Thyroid gland (tissue), 4 donors: ENCODE results near the gene MYT1. TPM values are rescaled to one million over a fixed set of nuclear protein-coding genes. Genes with fewer than 3 reads are reported as not detected.

Experiments
- DNase-seq, 2 donors: peaks; one replicate each; pipeline ENCODE4 v3.0.0-alpha.2; 2019
- H3K27ac ChIP-seq, 3 donors: fragments of 200-600 bp; sonication (generic); 1 replicate in 2 of 3; 2 replicates in 1 of 3; pipeline ENCODE4 v1.5.1; 2016 to 2019; ENCODE audit warnings: mild to moderate bottlenecking in 1 of 3, moderate library complexity in 1 of 3
- H3K27me3 ChIP-seq: fragments of 200-600 bp; sonication (generic); one replicate; pipeline ENCODE4 v1.5.1; 2019
- H3K36me3 ChIP-seq, 2 donors: fragments of 200-600 bp; sonication (generic); one replicate each; pipeline ENCODE4 v1.5.1; 2016 to 2019
- H3K4me1 ChIP-seq, 2 donors: fragments of 200-600 bp; sonication (generic); one replicate each; pipeline ENCODE4 v1.5.1; 2017 to 2019
- H3K4me3 ChIP-seq, 3 donors: fragments of 200-600 bp; sonication (generic); replicated peaks in 1 of 3; 1 replicate in 2 of 3; 2 replicates in 1 of 3; pipeline ENCODE4 v1.5.1; 2016; ENCODE audit warnings: mild to moderate bottlenecking in 1 of 3
- H3K9me3 ChIP-seq: fragments of 200-600 bp; sonication (generic); one replicate; pipeline ENCODE4 v1.5.1; 2017
- CTCF ChIP-seq, 6 experiments: fragments of 200-600 bp in 3 of 6; fragments of 450-650 bp in 3 of 6; sonication (generic) in 3 of 6; IDR thresholded peaks; one replicate each; pipeline ENCODE4 v1.5.1; 2016 to 2019; ENCODE audit warnings: antibody characterized with exemption in 6 of 6, mild to moderate bottlenecking in 2 of 6, inconsistent platforms in 1 of 6, moderate library complexity in 1 of 6
- POLR2A ChIP-seq, 2 donors: fragments of 450-650 bp; IDR thresholded peaks; one replicate each; pipeline ENCODE4 v1.6.1; 2017; ENCODE audit warnings: antibody characterized with exemption in 2 of 2, mild to moderate bottlenecking in 2 of 2, moderate library complexity in 1 of 2
- WGBS, 2 donors: methylation state at CpG; one replicate each; pipeline ENCODE4 v1.1.5; 2017; 5-methylcytosine and 5-hydroxymethylcytosine counted together
- intact Hi-C: fragments of 100-400 bp; cut with DNase I; formaldehyde crosslinking; loops from one replicate; pipeline ENCODE4 v1.15.1; 2023
- total RNA-seq, 4 donors: library from RNA; depleted of rRNA; stranded (reverse); fragments of >200 nt; gene quantifications; one replicate each; pipeline ENCODE4 v1.2.3, GENCODE V29; 2016

MYT1 gene
- total RNA-seq, 4 donors from 2014 or later = 0.42 to 1.8 (median 1.1) TPM

- Histone ChIP-seq H3K4me3 (no peak overlapping the region), H3K4me1 (no peaks in the 10 kb centered on the region), H3K36me3 (no peaks in the 10 kb centered on the region), H3K27ac (no peak overlapping the region), H3K27me3 (no peaks in the 10 kb centered on the region), H3K9me3 (no peaks in the 10 kb centered on the region)
- TF ChIP-seq CTCF (IDR thresholded peaks at IDR 0.05) (no peak), POLR2A (IDR thresholded peaks at IDR 0.05) (no peak)
- intact Hi-C loops = no loop called here
- DNase-seq = no peak
- WGBS, 2 donors = 87 to 89% methylated on average over 32 of the region's 32 CpGs
These were observed 28.1 kb upstream of the MYT1 start for GRCh38 chr20:64136004-64136710.

- no peaks in the 10 kb centered on the region for H3K4me1 ChIP-seq
- H3K9me3 ChIP-seq = no peaks in the 10 kb centered on the region
- no peak overlapping the region for H3K4me3 ChIP-seq
- no peaks in the 10 kb centered on the region for H3K36me3 ChIP-seq
- intact Hi-C loops = no loop called here
- 58 to 85% methylated on average over 3 to 5 of the region's 6 CpGs for WGBS, 2 donors
- DNase-seq = no peak
- H3K27ac ChIP-seq = no peak overlapping the region
- no peak for TF ChIP-seq CTCF (IDR thresholded peaks at IDR 0.05)
- TF ChIP-seq POLR2A (IDR thresholded peaks at IDR 0.05) = no peak
- no peaks in the 10 kb centered on the region for H3K27me3 ChIP-seq
These were observed 26.6 kb upstream of the MYT1 start for GRCh38 chr20:64137598-64138031.

- no peaks in the 10 kb centered on the region for H3K36me3 ChIP-seq
- intact Hi-C loops = no loop called here
- H3K4me1 ChIP-seq = no peaks in the 10 kb centered on the region
- no peak overlapping the region for H3K4me3 ChIP-seq
- no peaks in the 10 kb centered on the region for H3K9me3 ChIP-seq
- 83 to 89% methylated on average over 17 to 18 of the region's 18 CpGs for WGBS, 2 donors
- no peak for DNase-seq
- H3K27me3 ChIP-seq = no peaks in the 10 kb centered on the region
- no peak for TF ChIP-seq CTCF (IDR thresholded peaks at IDR 0.05)
- no peak for TF ChIP-seq POLR2A (IDR thresholded peaks at IDR 0.05)
- H3K27ac ChIP-seq = no peak overlapping the region
These were observed 25.9 kb upstream of the MYT1 start for GRCh38 chr20:64138276-64138815.

GRCh38 chr20:64139199-64140060 lies 24.8 kb upstream of the MYT1 start:
- Histone ChIP-seq H3K4me3 (no peak overlapping the region), H3K27ac (no peak overlapping the region), H3K4me1 (no peaks in the 10 kb centered on the region), H3K9me3 (no peaks in the 10 kb centered on the region), H3K27me3 (no peaks in the 10 kb centered on the region), H3K36me3 (no peaks in the 10 kb centered on the region)
- WGBS, 2 donors = 79 to 85% methylated on average over 13 to 20 of the region's 21 CpGs
- intact Hi-C loops = no loop called here
- TF ChIP-seq CTCF (IDR thresholded peaks at IDR 0.05) (no peak), POLR2A (IDR thresholded peaks at IDR 0.05) (no peak)
- DNase-seq = no peak
